Measurements from ENCODE around the gene EPHA2. TPM values are rescaled to one million over a fixed set of nuclear protein-coding genes. Genes with fewer than 3 reads are reported as not detected.
A peak's percentile ranks its signal among the peaks of the same experiment; 100 is the strongest.

The EPHA2 gene
- 130 and 161 TPM in 2 replicates for total RNA-seq (2022)
- Bru-seq, nascent RNA: percentile 96 among the genes with signal in this experiment
- BruChase-seq, experiment 1, labeled RNA remaining after a 6-hour chase: percentile 92 among the genes with signal in this experiment
- BruChase-seq, experiment 2, labeled RNA remaining after a 2-hour chase: percentile 94 among the genes with signal in this experiment
- long read RNA-seq, transcript EPHA2-201 (17 exons, 3,964 nt): major isoform, 11 of 86 reads
- long read RNA-seq, partial matches to known transcripts: 51 of 86 reads
- long read RNA-seq, other reads (novel, unspliced or antisense): 24 of 86 reads

- intact Hi-C loops (cut with micrococcal nuclease; ENCODE audit: unreplicated experiment): loop anchor here (2.0 kb wide), 1 partner anchor 17 kb away; no protein-coding TSS in a partner anchor
- Mint-ChIP-seq H3K27ac (ENCODE audit: unreplicated experiment) (peak within 1 kb of the TSS; percentile 96), H3K27me3 (ENCODE audit: unreplicated experiment) (no peaks in the 10 kb centered on the region), H3K9me3 (ENCODE audit: low read depth, unreplicated experiment) (no peaks in the 10 kb centered on the region), H3K36me3 (ENCODE audit: insufficient read depth, unreplicated experiment) (peaks cover 73% of the 10 kb centered on the region), H3K4me3 (ENCODE audit: low read depth, unreplicated experiment) (peak within 1 kb of the TSS; percentile 84), H3K4me1 (ENCODE audit: low read depth, unreplicated experiment) (peaks cover 33% of the 10 kb centered on the region)
- TF ChIP-seq CTCF (IDR thresholded peaks at IDR 0.05; ENCODE audit: unreplicated experiment): no peak
- CTCF ChIA-PET: interaction anchor here (0.6 to 1.5 kb wide), 8 partner anchors 9 to 77 kb away, joined by 3 to 8 read pairs (median 4); no protein-coding TSS in a partner anchor
- BruUV-seq (replicated peaks): no TSS peak
- peak; percentile 90 for DNase-seq
Measured at GRCh38 chr1:16155537-16156410, at the start of gene EPHA2. TSS of gene EPHA2 (minus strand) at chr1:16156069. CDS start at chr1:16155932, 137 bp downstream.

GRCh38 chr1:16205334-16205671 lies 49.4 kb upstream of the EPHA2 start:
- no peak for DNase-seq
- BruUV-seq (replicated peaks): no TSS peak
- H3K27me3 Mint-ChIP-seq (ENCODE audit: unreplicated experiment): no peaks in the 10 kb centered on the region
- CTCF ChIA-PET: no interaction called here
- peaks cover 24% of the 10 kb centered on the region for H3K36me3 Mint-ChIP-seq (ENCODE audit: insufficient read depth, unreplicated experiment)
- peaks cover 18% of the 10 kb centered on the region for H3K4me1 Mint-ChIP-seq (ENCODE audit: low read depth, unreplicated experiment)
- TF ChIP-seq CTCF (IDR thresholded peaks at IDR 0.05; ENCODE audit: unreplicated experiment): no peak
- intact Hi-C loops (cut with micrococcal nuclease; ENCODE audit: unreplicated experiment): loop anchor here (5.0 kb wide), 1 partner anchor 37 kb away; no protein-coding TSS in a partner anchor
- H3K27ac Mint-ChIP-seq (ENCODE audit: unreplicated experiment): no peak overlapping the region
- H3K4me3 Mint-ChIP-seq (ENCODE audit: low read depth, unreplicated experiment): no peak overlapping the region
- H3K9me3 Mint-ChIP-seq (ENCODE audit: low read depth, unreplicated experiment): no peaks in the 10 kb centered on the region

DNA sequence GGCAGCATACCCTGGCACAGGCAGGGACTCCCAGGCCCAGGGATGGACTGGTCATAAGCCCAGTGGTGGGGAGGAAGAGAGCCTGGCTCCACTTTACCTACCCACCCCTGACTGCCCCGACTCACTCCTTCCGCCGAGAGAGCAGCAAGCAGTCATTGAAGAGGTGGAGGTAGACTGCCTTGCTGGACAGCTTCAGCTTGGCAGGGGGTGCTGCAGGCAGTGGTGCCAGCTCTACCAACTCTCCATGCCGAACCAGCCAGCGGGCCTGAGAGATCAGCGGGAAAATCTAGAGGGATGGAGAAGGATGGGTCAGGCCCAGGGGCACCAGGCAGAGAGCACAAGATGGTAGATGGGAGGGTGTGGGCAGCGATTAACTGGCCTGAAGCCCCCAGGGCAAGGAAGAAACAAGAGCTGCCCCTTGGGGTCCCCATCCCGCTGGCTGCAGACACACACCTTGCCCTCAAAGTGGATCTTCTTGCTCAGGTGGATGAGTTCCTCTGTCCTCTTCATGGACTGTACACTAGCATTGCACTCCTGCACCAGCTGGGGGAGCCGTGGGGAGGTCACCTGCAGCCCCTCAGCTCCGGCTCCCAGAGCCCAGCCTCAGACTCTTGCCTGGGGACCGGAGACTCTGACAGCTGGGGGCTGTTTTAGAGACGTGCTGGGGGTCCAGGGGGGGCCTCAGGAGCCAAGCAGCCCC lies 48.9 kb upstream of the EPHA2 start:
- Mint-ChIP-seq H3K9me3 (ENCODE audit: low read depth, unreplicated experiment) (no peaks in the 10 kb centered on the region), H3K36me3 (ENCODE audit: insufficient read depth, unreplicated experiment) (peaks cover 24% of the 10 kb centered on the region), H3K27me3 (ENCODE audit: unreplicated experiment) (no peaks in the 10 kb centered on the region), H3K4me1 (ENCODE audit: low read depth, unreplicated experiment) (peaks cover 15% of the 10 kb centered on the region), H3K27ac (ENCODE audit: unreplicated experiment) (no peak overlapping the region), H3K4me3 (ENCODE audit: low read depth, unreplicated experiment) (no peak overlapping the region)
- no peak for TF ChIP-seq CTCF (IDR thresholded peaks at IDR 0.05; ENCODE audit: unreplicated experiment)
- intact Hi-C loops (cut with micrococcal nuclease; ENCODE audit: unreplicated experiment): loop anchor here (5.0 kb wide), 1 partner anchor 38 kb away; no protein-coding TSS in a partner anchor
- CTCF ChIA-PET: no interaction called here
- peak; percentile 33 for DNase-seq
- TSS peak; percentile 20 for BruUV-seq (replicated peaks)

DNA sequence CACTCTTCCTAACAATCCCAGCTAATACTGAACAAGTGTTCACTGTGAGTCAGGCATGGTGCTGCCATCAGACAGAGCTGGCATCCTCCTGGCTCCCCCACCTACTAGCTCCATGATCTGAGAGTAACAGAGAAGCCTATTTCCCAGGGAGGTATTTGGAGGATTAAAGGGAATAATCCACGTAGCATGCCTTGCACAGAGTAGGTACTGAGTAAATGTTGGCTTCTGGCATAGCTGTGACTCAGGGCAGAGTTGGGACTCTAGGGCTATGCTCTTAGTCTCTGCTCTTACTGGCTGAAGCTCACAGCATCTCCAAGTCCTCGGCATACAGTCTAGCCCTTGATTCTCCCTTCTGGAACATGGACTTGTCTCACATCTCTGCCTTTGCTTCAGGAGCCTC lies 48.3 kb upstream of the EPHA2 start:
- Mint-ChIP-seq H3K9me3 (ENCODE audit: low read depth, unreplicated experiment) (no peaks in the 10 kb centered on the region), H3K4me3 (ENCODE audit: low read depth, unreplicated experiment) (no peak overlapping the region), H3K4me1 (ENCODE audit: low read depth, unreplicated experiment) (peaks cover 10% of the 10 kb centered on the region), H3K36me3 (ENCODE audit: insufficient read depth, unreplicated experiment) (peaks cover 24% of the 10 kb centered on the region), H3K27me3 (ENCODE audit: unreplicated experiment) (no peaks in the 10 kb centered on the region), H3K27ac (ENCODE audit: unreplicated experiment) (no peak overlapping the region)
- BruUV-seq (replicated peaks): no TSS peak
- intact Hi-C loops (cut with micrococcal nuclease; ENCODE audit: unreplicated experiment): no loop called here
- DNase-seq: no peak
- CTCF ChIA-PET: no interaction called here
- no peak for TF ChIP-seq CTCF (IDR thresholded peaks at IDR 0.05; ENCODE audit: unreplicated experiment)
